NCI-H524 (cell line): Measurements from ENCODE around the gene RUNX1.

Experiments
- DNase-seq, 2 experiments: peaks; one replicate each; lab custom pipeline; 2025; lab: John Stamatoyannopoulos, UW

The RUNX1 gene

GRCh38 chr21:35048706-35049617 lies at the start of gene RUNX1:
TSS of gene RUNX1 (minus strand) at chr21:35049302.
- DNase-seq: no peak

GRCh38 chr21:35097525-35097924 lies 48.4 kb upstream of the RUNX1 start:
- no peak for DNase-seq

GRCh38 chr21:35096959-35097358 lies 47.9 kb upstream of the RUNX1 start:
- DNase-seq: no peak

- no peak for DNase-seq
Observed at GRCh38 chr21:35095859-35096291, 46.8 kb upstream of the RUNX1 start.

GRCh38 chr21:35093514-35093913 lies 44.4 kb upstream of the RUNX1 start:
- no peak for DNase-seq

- no peak for DNase-seq
Observed at GRCh38 chr21:35091496-35091895, 42.4 kb upstream of the RUNX1 start.

GRCh38 chr21:35090403-35090802 lies 41.3 kb upstream of the RUNX1 start:
- DNase-seq: peak in 1 of 2 experiments; percentile 74

- no peak for DNase-seq
Observed at GRCh38 chr21:35088319-35088771, 39.2 kb upstream of the RUNX1 start.

GRCh38 chr21:35086357-35086756 lies 37.3 kb upstream of the RUNX1 start:
- DNase-seq: no peak

- DNase-seq: no peak
Observed at GRCh38 chr21:35084869-35085268, 35.8 kb upstream of the RUNX1 start.

GRCh38 chr21:35083246-35083645 lies 34.1 kb upstream of the RUNX1 start:
- DNase-seq: no peak

GRCh38 chr21:35081861-35082260 lies 32.8 kb upstream of the RUNX1 start:
- no peak for DNase-seq

GRCh38 chr21:35079181-35079580 lies 30.1 kb upstream of the RUNX1 start:
- no peak for DNase-seq

- DNase-seq: no peak
Observed at GRCh38 chr21:35077975-35078374, 28.9 kb upstream of the RUNX1 start.

GRCh38 chr21:35077466-35077865 lies 28.4 kb upstream of the RUNX1 start:
- no peak for DNase-seq

GRCh38 chr21:35075546-35075945 lies 26.4 kb upstream of the RUNX1 start:
- no peak for DNase-seq

- DNase-seq: no peak
Observed at GRCh38 chr21:35072960-35073359, 23.9 kb upstream of the RUNX1 start.

- no peak for DNase-seq
Observed at GRCh38 chr21:35072557-35072956, 23.5 kb upstream of the RUNX1 start.

GRCh38 chr21:35071347-35071746 lies 22.2 kb upstream of the RUNX1 start:
- no peak for DNase-seq

GRCh38 chr21:35070436-35070835 lies 21.3 kb upstream of the RUNX1 start:
- DNase-seq: no peak

GRCh38 chr21:35066824-35067223 lies 17.7 kb upstream of the RUNX1 start:
- DNase-seq: no peak

- no peak for DNase-seq
Observed at GRCh38 chr21:35063428-35064172, 14.5 kb upstream of the RUNX1 start.

GRCh38 chr21:35062016-35062415 lies 12.9 kb upstream of the RUNX1 start:
- DNase-seq: no peak
